ENCODE data around the gene STN1. TPM values are rescaled to one million over a fixed set of nuclear protein-coding genes. Genes with fewer than 3 reads are reported as not detected.

Gene STN1
- total and polyA plus RNA-seq, 2 of the 4 experiments (the other 2 are of a cell fraction), result 17.8 to 32.3 TPM

DNA sequence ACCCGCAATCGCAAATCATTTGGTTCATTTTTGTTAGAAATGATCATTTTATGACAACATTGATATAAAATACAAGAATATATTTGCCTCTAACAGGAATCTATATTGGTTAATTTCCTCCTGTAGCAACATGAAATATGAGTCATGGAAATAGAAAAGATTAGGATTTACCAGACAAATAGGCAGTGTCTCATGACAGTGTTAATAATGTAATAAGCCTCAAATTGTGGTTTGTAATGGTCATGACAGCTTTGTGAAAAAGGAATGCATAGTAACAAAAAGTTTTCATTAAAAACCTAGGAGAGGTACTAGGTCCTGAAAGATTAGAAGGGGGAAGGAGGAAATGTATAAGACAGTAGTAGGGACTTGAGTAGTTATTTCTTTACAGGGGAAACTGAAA lies 41.0 kb upstream of the STN1 start:
- Histone ChIP-seq H2BK120ac (ENCODE audit: low read depth, low read length) (no peak overlapping the region), H3K23ac (ENCODE audit: low read depth, low read length) (no peak overlapping the region), H4K5ac (ENCODE audit: low read depth, low read length) (no peak overlapping the region), H2BK5ac (ENCODE audit: low read depth, low read length, poor library complexity, severe bottlenecking) (no peak overlapping the region), H3K4me3 (ENCODE audit: insufficient read depth, low read depth, low read length) (no peak overlapping the region), H3K9me1 (ENCODE audit: insufficient read depth, low read length) (no peaks in the 10 kb centered on the region), H4K20me1 (ENCODE audit: insufficient read depth, low read length) (no peaks in the 10 kb centered on the region), H2AK5ac (ENCODE audit: low read depth, low read length) (no peak overlapping the region), H3K4me1 (ENCODE audit: control insufficient read depth, insufficient read depth, low read length) (no peaks in the 10 kb centered on the region), H3K14ac (replicated peaks; ENCODE audit: low read depth, low read length) (no peak overlapping the region), H3K4me2 (ENCODE audit: low read depth, low read length) (no peak overlapping the region), H3K4ac (ENCODE audit: low read depth, low read length) (no peak overlapping the region), H3K9ac (ENCODE audit: low read depth, low read length) (no peak overlapping the region), H2BK15ac (ENCODE audit: low read depth, low read length) (no peak overlapping the region), H2AFZ (replicated peaks; ENCODE audit: low read length, poor library complexity) (no peak overlapping the region), H3K36me3 (ENCODE audit: control insufficient read depth, insufficient read depth, low read length) (no peaks in the 10 kb centered on the region), H3K9me3 (ENCODE audit: control insufficient read depth, insufficient read depth, low read length) (no peaks in the 10 kb centered on the region), H4K8ac (ENCODE audit: low read depth in 2 of 2, low read length in 2 of 2) (no peak overlapping the region), H4K91ac (ENCODE audit: insufficient read depth, low read depth, low read length) (no peak overlapping the region), H3K18ac (ENCODE audit: low read depth, low read length) (no peak overlapping the region), H3K79me1 (ENCODE audit: low read depth in 1 of 2, low read length in 2 of 2) (no peaks in the 10 kb centered on the region), H3K27me3 (ENCODE audit: control insufficient read depth, insufficient read depth, low read length) (peaks cover 9% of the 10 kb centered on the region), H2BK20ac (ENCODE audit: low read depth, low read length) (no peak overlapping the region), H3K56ac (ENCODE audit: extremely low read depth, insufficient read depth, low read length) (no peak overlapping the region), H3K27ac (ENCODE audit: insufficient read depth, low read length) (no peak overlapping the region), H2AK9ac (replicated peaks; ENCODE audit: low read depth, low read length, poor library complexity) (no peak overlapping the region)
- intact Hi-C loops (cut with micrococcal nuclease) (no loop called here), in situ Hi-C loops (cut with MboI; ENCODE audit: low sequenced_read_pairs) (no loop called here), dilution Hi-C loops (cut with HindIII; ENCODE audit: low sequenced_read_pairs, unreplicated experiment) (no loop called here)
- POLR2A ChIA-PET (ENCODE audit: unreplicated experiment), result no interaction called here
- no CpG with 5 or more reads among the region's 2 CpGs for WGBS, 2 experiments (ENCODE audit: extremely low coverage in 2 of 2, insufficient read length in 1 of 2)
- CTCF ChIA-PET, result no interaction called here
- DNase-seq (no peak), ATAC-seq (ENCODE audit: low read depth) (no peak)
- TF ChIP-seq BHLHE40 (IDR thresholded peaks at IDR 0.05; ENCODE audit: low read depth, low read length) (no peak), SMC3 (IDR thresholded peaks at IDR 0.05; ENCODE audit: low read depth, low read length) (no peak), RCOR1 (IDR thresholded peaks at IDR 0.05; ENCODE audit: insufficient replicate concordance, low read length) (no peak), RFX5 (IDR thresholded peaks at IDR 0.05; ENCODE audit: low read depth, low read length) (no peak), MAFK (IDR thresholded peaks at IDR 0.05; ENCODE audit: low read depth, low read length) (no peak), POLR2A (IDR thresholded peaks at IDR 0.05; ENCODE audit: low read depth, low read length) (no peak), RAD21 (IDR thresholded peaks at IDR 0.05; ENCODE audit: low read length) (no peak), MXI1 (IDR thresholded peaks at IDR 0.05; ENCODE audit: borderline replicate concordance, low read depth, low read length) (no peak), CHD1 (IDR thresholded peaks at IDR 0.05; ENCODE audit: low read depth, low read length) (no peak), NFE2L2 (IDR thresholded peaks at IDR 0.05; ENCODE audit: low read depth, low read length) (no peak), MAZ (IDR thresholded peaks at IDR 0.05; ENCODE audit: borderline replicate concordance, low read depth, low read length) (no peak), CEBPB (IDR thresholded peaks at IDR 0.05; ENCODE audit: low read depth, low read length) (no peak), FOS (IDR thresholded peaks at IDR 0.05; ENCODE audit: low read depth, low read length) (no peak)
- TF ChIP-seq, protein P1, sequence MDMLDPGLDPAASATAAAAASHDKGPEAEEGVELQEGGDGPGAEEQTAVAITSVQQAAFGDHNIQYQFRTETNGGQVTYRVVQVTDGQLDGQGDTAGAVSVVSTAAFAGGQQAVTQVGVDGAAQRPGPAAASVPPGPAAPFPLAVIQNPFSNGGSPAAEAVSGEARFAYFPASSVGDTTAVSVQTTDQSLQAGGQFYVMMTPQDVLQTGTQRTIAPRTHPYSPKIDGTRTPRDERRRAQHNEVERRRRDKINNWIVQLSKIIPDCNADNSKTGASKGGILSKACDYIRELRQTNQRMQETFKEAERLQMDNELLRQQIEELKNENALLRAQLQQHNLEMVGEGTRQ (IDR thresholded peaks at IDR 0.05; ENCODE audit: low read depth, low read length), result no peak
- TF ChIP-seq, protein P2, sequence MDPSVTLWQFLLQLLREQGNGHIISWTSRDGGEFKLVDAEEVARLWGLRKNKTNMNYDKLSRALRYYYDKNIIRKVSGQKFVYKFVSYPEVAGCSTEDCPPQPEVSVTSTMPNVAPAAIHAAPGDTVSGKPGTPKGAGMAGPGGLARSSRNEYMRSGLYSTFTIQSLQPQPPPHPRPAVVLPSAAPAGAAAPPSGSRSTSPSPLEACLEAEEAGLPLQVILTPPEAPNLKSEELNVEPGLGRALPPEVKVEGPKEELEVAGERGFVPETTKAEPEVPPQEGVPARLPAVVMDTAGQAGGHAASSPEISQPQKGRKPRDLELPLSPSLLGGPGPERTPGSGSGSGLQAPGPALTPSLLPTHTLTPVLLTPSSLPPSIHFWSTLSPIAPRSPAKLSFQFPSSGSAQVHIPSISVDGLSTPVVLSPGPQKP (IDR thresholded peaks at IDR 0.05; ENCODE audit: borderline replicate concordance, low read depth, low read length), result no peak
- TF ChIP-seq, protein P3, sequence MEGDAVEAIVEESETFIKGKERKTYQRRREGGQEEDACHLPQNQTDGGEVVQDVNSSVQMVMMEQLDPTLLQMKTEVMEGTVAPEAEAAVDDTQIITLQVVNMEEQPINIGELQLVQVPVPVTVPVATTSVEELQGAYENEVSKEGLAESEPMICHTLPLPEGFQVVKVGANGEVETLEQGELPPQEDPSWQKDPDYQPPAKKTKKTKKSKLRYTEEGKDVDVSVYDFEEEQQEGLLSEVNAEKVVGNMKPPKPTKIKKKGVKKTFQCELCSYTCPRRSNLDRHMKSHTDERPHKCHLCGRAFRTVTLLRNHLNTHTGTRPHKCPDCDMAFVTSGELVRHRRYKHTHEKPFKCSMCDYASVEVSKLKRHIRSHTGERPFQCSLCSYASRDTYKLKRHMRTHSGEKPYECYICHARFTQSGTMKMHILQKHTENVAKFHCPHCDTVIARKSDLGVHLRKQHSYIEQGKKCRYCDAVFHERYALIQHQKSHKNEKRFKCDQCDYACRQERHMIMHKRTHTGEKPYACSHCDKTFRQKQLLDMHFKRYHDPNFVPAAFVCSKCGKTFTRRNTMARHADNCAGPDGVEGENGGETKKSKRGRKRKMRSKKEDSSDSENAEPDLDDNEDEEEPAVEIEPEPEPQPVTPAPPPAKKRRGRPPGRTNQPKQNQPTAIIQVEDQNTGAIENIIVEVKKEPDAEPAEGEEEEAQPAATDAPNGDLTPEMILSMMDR (conservative IDR thresholded peaks at IDR 0.05; ENCODE audit: low read depth, low read length), result no peak
- no TSS peak for BruUV-seq (replicated peaks)

Measured in IMR-90 (cell line).